Mesothelial cell of epicardium (in vitro differentiated cells): Measurements from ENCODE around the gene KRTAP10-8. TPM values are rescaled to one million over a fixed set of nuclear protein-coding genes. Genes with fewer than 3 reads are reported as not detected.
"Not testable (repeated sequence)": the region's sequence is repeated elsewhere in the genome, so short reads cannot be mapped to it uniquely, and the experiment has no call there.

Source experiments
- DNase-seq, 2 experiments: peaks; one replicate each; pipeline ENCODE4 v3.0.0; 2021; ENCODE audit warnings: low spot score in 2 of 2; ENCODE audit not compliant: unreplicated experiment in 2 of 2
- H3K27ac Mint-ChIP-seq: 2 replicates; pipeline ENCODE4 v1.8.0; 2021; ENCODE audit warnings: mixed read lengths
- H3K27me3 Mint-ChIP-seq: 2 replicates; pipeline ENCODE4 v1.8.0; 2021; ENCODE audit warnings: low read depth, mixed read lengths
- H3K36me3 Mint-ChIP-seq: 2 replicates; pipeline ENCODE4 v1.8.0; 2021; ENCODE audit warnings: mixed read lengths
- H3K4me1 Mint-ChIP-seq: 2 replicates; pipeline ENCODE4 v1.8.0; 2021; ENCODE audit warnings: mixed read lengths
- H3K4me3 Mint-ChIP-seq: 2 replicates; pipeline ENCODE4 v1.8.0; 2021; ENCODE audit warnings: mild to moderate bottlenecking, moderate library complexity, mixed read lengths
- H3K9me3 Mint-ChIP-seq: 2 replicates; pipeline ENCODE4 v1.8.0; 2021; ENCODE audit warnings: mixed read lengths
- total RNA-seq: library from RNA; stranded (reverse); gene quantifications from 3 replicates; pipeline ENCODE4 v1.2.1, GENCODE V29; 2021
- TF ChIP-seq, protein P1 (sequence below): fragments of 200-600 bp; sonication (generic); IDR thresholded peaks from one replicate; pipeline ENCODE4 v1.5.0; 2021; ENCODE audit warnings: antibody characterized with exemption; ENCODE audit not compliant: unreplicated experiment

KRTAP10-8 gene
- total RNA-seq, 1 donor from 2014 or later = not detected

DNA sequence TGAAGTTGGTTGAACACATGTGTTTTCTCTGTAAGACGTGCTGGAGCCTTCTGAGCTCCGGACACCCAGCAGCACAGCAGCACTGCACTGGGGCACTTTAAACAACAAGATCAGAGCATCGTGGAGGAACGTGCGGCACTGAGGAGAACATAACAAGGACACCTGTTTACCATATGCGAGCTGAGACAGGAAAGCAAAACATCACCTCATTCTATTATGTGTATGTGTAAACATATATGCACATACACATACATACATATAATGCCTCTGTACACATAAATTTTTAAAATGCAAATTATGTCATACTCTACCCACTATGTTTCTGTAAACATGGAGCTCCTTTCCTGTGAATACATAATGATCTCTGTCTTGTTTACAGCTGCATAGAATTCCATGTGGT, 16.4 kb upstream of the KRTAP10-8 start:
- TF ChIP-seq, protein P1, sequence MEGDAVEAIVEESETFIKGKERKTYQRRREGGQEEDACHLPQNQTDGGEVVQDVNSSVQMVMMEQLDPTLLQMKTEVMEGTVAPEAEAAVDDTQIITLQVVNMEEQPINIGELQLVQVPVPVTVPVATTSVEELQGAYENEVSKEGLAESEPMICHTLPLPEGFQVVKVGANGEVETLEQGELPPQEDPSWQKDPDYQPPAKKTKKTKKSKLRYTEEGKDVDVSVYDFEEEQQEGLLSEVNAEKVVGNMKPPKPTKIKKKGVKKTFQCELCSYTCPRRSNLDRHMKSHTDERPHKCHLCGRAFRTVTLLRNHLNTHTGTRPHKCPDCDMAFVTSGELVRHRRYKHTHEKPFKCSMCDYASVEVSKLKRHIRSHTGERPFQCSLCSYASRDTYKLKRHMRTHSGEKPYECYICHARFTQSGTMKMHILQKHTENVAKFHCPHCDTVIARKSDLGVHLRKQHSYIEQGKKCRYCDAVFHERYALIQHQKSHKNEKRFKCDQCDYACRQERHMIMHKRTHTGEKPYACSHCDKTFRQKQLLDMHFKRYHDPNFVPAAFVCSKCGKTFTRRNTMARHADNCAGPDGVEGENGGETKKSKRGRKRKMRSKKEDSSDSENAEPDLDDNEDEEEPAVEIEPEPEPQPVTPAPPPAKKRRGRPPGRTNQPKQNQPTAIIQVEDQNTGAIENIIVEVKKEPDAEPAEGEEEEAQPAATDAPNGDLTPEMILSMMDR = no peak
- H3K36me3 Mint-ChIP-seq = peaks cover 3% of the 10 kb centered on the region
- peaks cover 12% of the 10 kb centered on the region for H3K9me3 Mint-ChIP-seq
- H3K4me1 Mint-ChIP-seq = peaks cover 15% of the 10 kb centered on the region
- H3K27me3 Mint-ChIP-seq = no peaks in the 10 kb centered on the region
- H3K4me3 Mint-ChIP-seq = no peak overlapping the region
- no peak for DNase-seq
- H3K27ac Mint-ChIP-seq = no peak overlapping the region

GRCh38 chr21:44596068-44596725, 15.7 kb upstream of the KRTAP10-8 start:
- TF ChIP-seq, protein P1 = no peak
- H3K27ac Mint-ChIP-seq = no peak overlapping the region
- peaks cover 15% of the 10 kb centered on the region for H3K4me1 Mint-ChIP-seq
- H3K27me3 Mint-ChIP-seq = no peaks in the 10 kb centered on the region
- no peak for DNase-seq
- peaks cover 3% of the 10 kb centered on the region for H3K36me3 Mint-ChIP-seq
- peaks cover 12% of the 10 kb centered on the region for H3K9me3 Mint-ChIP-seq
- no peak overlapping the region for H3K4me3 Mint-ChIP-seq

DNA sequence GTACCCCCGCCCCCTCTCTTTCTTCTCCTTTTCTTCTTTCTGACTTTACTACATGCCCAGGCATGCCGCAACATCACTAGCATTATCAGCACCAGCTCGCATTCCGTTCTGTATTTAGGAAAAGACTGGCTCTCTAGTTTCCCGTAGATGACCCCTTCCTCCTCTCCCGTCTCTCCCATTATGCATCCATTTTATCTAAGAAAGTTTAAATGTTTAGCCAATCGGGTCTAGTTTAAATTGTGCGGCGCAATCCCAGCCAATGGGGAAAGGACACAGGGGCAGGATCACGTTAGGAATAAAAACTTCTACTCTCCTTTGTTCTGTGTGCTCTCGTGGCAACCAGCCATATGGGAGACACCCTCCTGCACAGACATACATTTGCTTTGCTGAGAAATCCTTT, 13.8 kb upstream of the KRTAP10-8 start:
- TF ChIP-seq, protein P1 = no peak
- Mint-ChIP-seq H3K36me3 (peaks cover 3% of the 10 kb centered on the region), H3K4me1 (peaks cover 15% of the 10 kb centered on the region), H3K27ac (no peak overlapping the region), H3K4me3 (no peak overlapping the region), H3K9me3 (peaks cover 12% of the 10 kb centered on the region), H3K27me3 (peaks cover 2% of the 10 kb centered on the region)
- no peak for DNase-seq

- TF ChIP-seq, protein P1 = no peak
- Mint-ChIP-seq H3K27ac (no peak overlapping the region), H3K27me3 (peaks cover 8% of the 10 kb centered on the region)
Observed at GRCh38 chr21:44599264-44600029, 12.4 kb upstream of the KRTAP10-8 start.

GRCh38 chr21:44600118-44600978, 11.5 kb upstream of the KRTAP10-8 start, which contains the start of gene KRTAP10-7:
KRTAP10-7 (plus strand) TSS chr21:44600597; CDS start chr21:44600622, 25 bp downstream.
- H3K36me3 Mint-ChIP-seq, DNase-seq, H3K4me1 Mint-ChIP-seq, H3K27ac Mint-ChIP-seq, H3K4me3 Mint-ChIP-seq: not testable (repeated sequence)
- Mint-ChIP-seq H3K9me3 (peaks cover 21% of the 10 kb centered on the region), H3K27me3 (peaks cover 14% of the 10 kb centered on the region)

More at GRCh38 chr21:44599264-44600029, 12.4 kb upstream of the KRTAP10-8 start:
- H3K4me3 Mint-ChIP-seq = no peak overlapping the region
- peaks cover 3% of the 10 kb centered on the region for H3K4me1 Mint-ChIP-seq
- H3K36me3 Mint-ChIP-seq = peaks cover 3% of the 10 kb centered on the region
- H3K9me3 Mint-ChIP-seq = peaks cover 14% of the 10 kb centered on the region
- no peak for DNase-seq

- not testable (repeated sequence) for H3K36me3 Mint-ChIP-seq, H3K4me1 Mint-ChIP-seq, DNase-seq, H3K27ac Mint-ChIP-seq, H3K4me3 Mint-ChIP-seq
- peaks cover 24% of the 10 kb centered on the region for H3K9me3 Mint-ChIP-seq
- peaks cover 17% of the 10 kb centered on the region for H3K27me3 Mint-ChIP-seq
Observed at GRCh38 chr21:44601091-44601490, 10.8 kb upstream of the KRTAP10-8 start.
